HepG2 (cell line): ENCODE data around the gene DPP8. TPM values are rescaled to one million over a fixed set of nuclear protein-coding genes. Genes with fewer than 3 reads are reported as not detected.

ENCODE experiments used
- ATAC-seq: fragments of 200-7000 bp; cut with Tn5 transposase; 3 replicates; pipeline ENCODE4 v1.9.1; 2020; ENCODE audit warnings: mild to moderate bottlenecking, moderate library complexity
- BruUV-seq: library from RNA; stranded (reverse); fragments of 400-500 nt; replicated peaks from 2 replicates; lab custom pipeline; 2021; lab: Mats Ljungman, UMichigan
- CTCF ChIA-PET: fragments of 300-600 bp; formaldehyde crosslinking; extraction: SDS; loops from one replicate; lab custom pipeline; 2021; ENCODE audit warnings: low total read pairs, inconsistent platforms, low intra/inter-chr PET ratio; lab: Yijun Ruan, JAX
- POLR2A ChIA-PET: fragments of 350-600 bp; sonication (Branson Sonifier 250); formaldehyde crosslinking; loops from one replicate; lab custom pipeline; 2020; ENCODE audit warnings: antibody characterized with exemption, inconsistent platforms; lab: Yijun Ruan, JAX
- DNase-seq: peaks from one replicate; pipeline ENCODE4 v3.0.0-alpha.2; 2015; ENCODE audit warnings: low spot score
- FAIRE-seq: peaks from 3 replicates; lab custom pipeline; 2011; peaks lifted over from hg19 to GRCh38; lab: Jason Lieb, UNC
- H2AFZ ChIP-seq: one replicate; pipeline ENCODE4 v1.6.1; 2011; ENCODE audit warnings: low read length, inconsistent platforms
- H3K27ac ChIP-seq: fragments of 300-600 bp; 3 replicates; pipeline ENCODE4 v1.8.0; 2011; ENCODE audit warnings: mixed run types, mild to moderate bottlenecking, mixed read lengths, low read length, inconsistent platforms; ENCODE audit not compliant: insufficient read depth; ENCODE audit errors: extremely low read length
- H3K27me3 ChIP-seq, 2 experiments: fragments of 200-600 bp in 1 of 2; 2 replicates in 1 of 2; 3 replicates in 1 of 2; pipeline versions ENCODE4 v1.6.0 to v1.8.0; 2011; ENCODE audit warnings: low read length in 2 of 2, mild to moderate bottlenecking in 2 of 2, moderate library complexity in 2 of 2, inconsistent platforms in 1 of 2; ENCODE audit not compliant: insufficient read depth in 2 of 2, control insufficient read depth in 1 of 2
- H3K36me3 ChIP-seq, 2 experiments: fragments of 200-600 bp in 1 of 2; replicated peaks in 1 of 2; 2 replicates in 1 of 2; 3 replicates in 1 of 2; pipeline versions ENCODE4 v1.5.1 to v1.8.0; 2011; ENCODE audit warnings: low read length in 2 of 2, inconsistent platforms in 1 of 2; ENCODE audit not compliant: insufficient read depth in 2 of 2, control insufficient read depth in 1 of 2
- H3K4me1 ChIP-seq: 2 replicates; pipeline ENCODE4 v1.5.1; 2012; ENCODE audit warnings: low read length, inconsistent platforms; ENCODE audit not compliant: insufficient read depth
- H3K4me2 ChIP-seq: 2 replicates; pipeline ENCODE4 v1.6.0; 2011; ENCODE audit warnings: low read depth, low read length, inconsistent platforms
- H3K4me3 ChIP-seq, 3 experiments: fragments of 200-600 bp in 1 of 3; sonication (generic), shearing (Covaris generic) in 1 of 3; replicated peaks in 1 of 3; 2 replicates each; pipeline ENCODE4 v1.5.1; 2011 to 2016; ENCODE audit warnings: low read length in 3 of 3, inconsistent platforms in 2 of 3, low read depth in 2 of 3, mild to moderate bottlenecking in 2 of 3, control low read depth in 1 of 3, mixed read lengths in 1 of 3; ENCODE audit not compliant: insufficient read depth in 1 of 3
- H3K79me2 ChIP-seq: one replicate; pipeline ENCODE4 v1.6.1; 2011; ENCODE audit warnings: low read length, inconsistent platforms; ENCODE audit not compliant: insufficient read depth
- H3K9ac ChIP-seq: 2 replicates; pipeline ENCODE4 v1.6.0; 2011; ENCODE audit warnings: mild to moderate bottlenecking, low read depth, low read length, inconsistent platforms; ENCODE audit not compliant: insufficient read depth
- H3K9me3 ChIP-seq: 2 replicates; pipeline ENCODE4 v1.5.1; 2012; ENCODE audit warnings: mild to moderate bottlenecking, low read length
- H4K20me1 ChIP-seq: 2 replicates; pipeline ENCODE4 v1.6.0; 2011; ENCODE audit warnings: inconsistent platforms, mild to moderate bottlenecking, low read length, moderate library complexity; ENCODE audit not compliant: insufficient read depth
- BRCA1 ChIP-seq: sonication (generic); formaldehyde crosslinking; IDR thresholded peaks from 2 replicates; pipeline ENCODE4 v1.4.0; 2020; ENCODE audit warnings: missing genetic modification reagents
- MTERF4 ChIP-seq: sonication (generic); formaldehyde crosslinking; IDR thresholded peaks from 2 replicates; pipeline ENCODE4 v1.8.0; 2023; ENCODE audit warnings: mild to moderate bottlenecking, missing genetic modification reagents
- NFIB ChIP-seq: sonication (generic); formaldehyde crosslinking; IDR thresholded peaks from 2 replicates; pipeline ENCODE4 v1.9.0; 2021; ENCODE audit warnings: missing genetic modification reagents, mild to moderate bottlenecking, borderline replicate concordance
- PHF21A ChIP-seq: sonication (generic); formaldehyde crosslinking; IDR thresholded peaks from 2 replicates; pipeline ENCODE4 v1.5.0; 2020; ENCODE audit warnings: mild to moderate bottlenecking, missing genetic modification reagents
- SNAI1 ChIP-seq: sonication (generic); formaldehyde crosslinking; IDR thresholded peaks from 2 replicates; pipeline ENCODE4 v1.5.0; 2020; ENCODE audit warnings: mild to moderate bottlenecking, missing genetic modification reagents, borderline replicate concordance
- SP2 ChIP-seq: sonication (generic); formaldehyde crosslinking; IDR thresholded peaks from 2 replicates; pipeline ENCODE4 v1.5.1; 2020; ENCODE audit warnings: mild to moderate bottlenecking, missing genetic modification reagents
- SYNCRIP ChIP-seq: fragments of 200-400 bp; formaldehyde crosslinking; IDR thresholded peaks from 2 replicates; pipeline ENCODE4 v1.6.1; 2018; ENCODE audit warnings: mild to moderate bottlenecking, low read depth, low read length; ENCODE audit not compliant: insufficient read depth
- TBP ChIP-seq: sonication (generic); formaldehyde crosslinking; IDR thresholded peaks from 2 replicates; pipeline ENCODE4 v1.5.0; 2020; ENCODE audit warnings: missing genetic modification reagents
- WIZ ChIP-seq: sonication (generic); formaldehyde crosslinking; IDR thresholded peaks from 2 replicates; pipeline ENCODE4 v1.5.1; 2020; ENCODE audit warnings: mild to moderate bottlenecking, missing genetic modification reagents
- XRCC5 ChIP-seq: fragments of 200-400 bp; formaldehyde crosslinking; optimal IDR thresholded peaks from 2 replicates; pipeline ENCODE3; 2017; ENCODE audit warnings: mild to moderate bottlenecking, low read length
- ZFP37 ChIP-seq: sonication (generic); formaldehyde crosslinking; IDR thresholded peaks from 2 replicates; pipeline ENCODE4 v1.4.0; 2020; ENCODE audit warnings: missing genetic modification reagents, borderline replicate concordance
- ZNF143 ChIP-seq: sonication (generic); formaldehyde crosslinking; IDR thresholded peaks from 2 replicates; pipeline ENCODE4 v1.4.0; 2020; ENCODE audit warnings: missing genetic modification reagents
- ZNF367 ChIP-seq: sonication (generic); formaldehyde crosslinking; IDR thresholded peaks from 2 replicates; pipeline ENCODE4 v1.4.0; 2020; ENCODE audit warnings: missing genetic modification reagents, borderline replicate concordance
- WGBS: methylation state at CpG from one replicate; pipeline ENCODE4 v1.1.6; 2017; ENCODE audit warnings: low lambda C conversion rate; 5-methylcytosine and 5-hydroxymethylcytosine counted together
- in situ Hi-C: cut with HindIII; loops from 2 replicates; pipeline ENCODE4 v1.10.0; 2017; ENCODE audit warnings: low pct_unique_long_range_greater_than_20kb; ENCODE audit not compliant: extremely low pct_ligation_motif_present
- intact Hi-C: fragments of 100-400 bp; cut with micrococcal nuclease; formaldehyde crosslinking; loops from one replicate; pipeline ENCODE4 v1.10.0; 2022; ENCODE audit not compliant: unreplicated experiment
- polyA plus RNA-seq, 8 experiments: library from polyadenylated mRNA; depleted of rRNA in 3 of 8; stranded (reverse) in 7 of 8; unstranded in 1 of 8; fragments of >200 nt; fragmentation: Illumina TruSeq in 4 of 8; extraction: Trizol in 4 of 8; gene quantifications; 2 replicates each; pipeline versions ENCODE4 v1.2.1 to v1.2.3, GENCODE V29; 2011 to 2016; ENCODE audit warnings: low read depth in 4 of 8, missing spikeins in 1 of 8, mixed read lengths in 1 of 8; ENCODE audit not compliant: insufficient read depth in 1 of 8
- total RNA-seq, 5 experiments: library from RNA; depleted of rRNA; stranded (reverse); fragments of >200 nt; fragmentation: Illumina TruSeq; extraction: Trizol; gene quantifications; 2 replicates each; pipeline ENCODE4 v1.2.3, GENCODE V29; 2016; ENCODE audit warnings: low read depth in 1 of 5

DPP8 gene
- total and polyA plus RNA-seq, 2 of the 13 experiments (the other 11 are each of a cell fraction or from before 2014, with no cell fraction given) = 18.0 to 26.3 TPM

GRCh38 chr15:65424683-65425082 is 92.8 kb downstream of the DPP8 start:
- no peaks in the 10 kb centered on the region for H3K9me3 ChIP-seq
- H4K20me1 ChIP-seq = no peaks in the 10 kb centered on the region
- H3K27me3 ChIP-seq = peaks cover 9 to 41% of the 10 kb centered on the region in 2 experiments; a peak in 4 of 5 replicates
- H2AFZ ChIP-seq = no peak overlapping the region
- FAIRE-seq (no peak), ATAC-seq (no peak), DNase-seq (no peak)
- intact Hi-C loops = no loop called here
- 4% methylated on average over 5 of the region's 5 CpGs for WGBS
- H3K4me3 ChIP-seq = no peak overlapping the region
- no peaks in the 10 kb centered on the region for H3K36me3 ChIP-seq
- ChIA-PET POLR2A (no interaction called here), CTCF (no interaction called here)
- H3K4me1 ChIP-seq = peaks cover 38% of the 10 kb centered on the region
- no TSS peak for BruUV-seq
- in situ Hi-C loops = no loop called here
- no peak overlapping the region for H3K9ac ChIP-seq
- H3K79me2 ChIP-seq = no peaks in the 10 kb centered on the region
- no peak for TF ChIP-seq WIZ
- no peak for TF ChIP-seq SYNCRIP
- no peak for TF ChIP-seq NFIB (CRISPR knock-in tag)
- TF ChIP-seq ZFP37 (CRISPR knock-in tag) = no peak
- TF ChIP-seq XRCC5 = no peak
- no peak for TF ChIP-seq ZNF367 (CRISPR knock-in tag)
- TF ChIP-seq SNAI1 (CRISPR knock-in tag) = no peak
- no peak for TF ChIP-seq ZNF143 (CRISPR knock-in tag)
- no peak for TF ChIP-seq TBP (CRISPR knock-in tag)
- TF ChIP-seq MTERF4 (CRISPR knock-in tag) = no peak
- no peak for TF ChIP-seq SP2
- no peak for TF ChIP-seq BRCA1 (CRISPR knock-in tag)
- TF ChIP-seq PHF21A (CRISPR knock-in tag) = no peak
- no peak overlapping the region for H3K27ac ChIP-seq
- H3K4me2 ChIP-seq = no peak overlapping the region
